Fibroblast of villous mesenchyme (primary cell): ENCODE results near the gene CLMN. TPM values are rescaled to one million over a fixed set of nuclear protein-coding genes. Genes with fewer than 3 reads are reported as not detected.

ENCODE experiments used
- DNase-seq: peaks from one replicate; pipeline ENCODE4 v3.0.0-alpha.2; 2010; ENCODE audit warnings: low read depth
- H3K4me3 ChIP-seq: 2 replicates; pipeline ENCODE4 v1.5.1; 2011; ENCODE audit warnings: low read depth, mild to moderate bottlenecking, low read length
- CTCF ChIP-seq: IDR thresholded peaks from 2 replicates; pipeline ENCODE4 v1.5.1; 2012; ENCODE audit warnings: low read depth, mild to moderate bottlenecking, low read length; ENCODE audit not compliant: insufficient read depth
- total RNA-seq: library from RNA; depleted of rRNA; stranded (reverse); fragments of >200 nt; gene quantifications from 2 replicates; pipeline ENCODE4 v1.2.3, GENCODE V29; 2012

CLMN gene, protein sequence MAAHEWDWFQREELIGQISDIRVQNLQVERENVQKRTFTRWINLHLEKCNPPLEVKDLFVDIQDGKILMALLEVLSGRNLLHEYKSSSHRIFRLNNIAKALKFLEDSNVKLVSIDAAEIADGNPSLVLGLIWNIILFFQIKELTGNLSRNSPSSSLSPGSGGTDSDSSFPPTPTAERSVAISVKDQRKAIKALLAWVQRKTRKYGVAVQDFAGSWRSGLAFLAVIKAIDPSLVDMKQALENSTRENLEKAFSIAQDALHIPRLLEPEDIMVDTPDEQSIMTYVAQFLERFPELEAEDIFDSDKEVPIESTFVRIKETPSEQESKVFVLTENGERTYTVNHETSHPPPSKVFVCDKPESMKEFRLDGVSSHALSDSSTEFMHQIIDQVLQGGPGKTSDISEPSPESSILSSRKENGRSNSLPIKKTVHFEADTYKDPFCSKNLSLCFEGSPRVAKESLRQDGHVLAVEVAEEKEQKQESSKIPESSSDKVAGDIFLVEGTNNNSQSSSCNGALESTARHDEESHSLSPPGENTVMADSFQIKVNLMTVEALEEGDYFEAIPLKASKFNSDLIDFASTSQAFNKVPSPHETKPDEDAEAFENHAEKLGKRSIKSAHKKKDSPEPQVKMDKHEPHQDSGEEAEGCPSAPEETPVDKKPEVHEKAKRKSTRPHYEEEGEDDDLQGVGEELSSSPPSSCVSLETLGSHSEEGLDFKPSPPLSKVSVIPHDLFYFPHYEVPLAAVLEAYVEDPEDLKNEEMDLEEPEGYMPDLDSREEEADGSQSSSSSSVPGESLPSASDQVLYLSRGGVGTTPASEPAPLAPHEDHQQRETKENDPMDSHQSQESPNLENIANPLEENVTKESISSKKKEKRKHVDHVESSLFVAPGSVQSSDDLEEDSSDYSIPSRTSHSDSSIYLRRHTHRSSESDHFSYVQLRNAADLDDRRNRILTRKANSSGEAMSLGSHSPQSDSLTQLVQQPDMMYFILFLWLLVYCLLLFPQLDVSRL
- under 0.01 and 0.43 TPM in 2 replicates for total RNA-seq

- no peak for TF ChIP-seq CTCF
- peak within 1 kb of the TSS; percentile 53 for H3K4me3 ChIP-seq
- DNase-seq = peak; percentile 13
Observed at GRCh38 chr14:95319312-95320077, at the start of gene CLMN. TSS of gene CLMN (minus strand) at chr14:95319908. CDS start at chr14:95319792, 116 bp downstream.

DNA sequence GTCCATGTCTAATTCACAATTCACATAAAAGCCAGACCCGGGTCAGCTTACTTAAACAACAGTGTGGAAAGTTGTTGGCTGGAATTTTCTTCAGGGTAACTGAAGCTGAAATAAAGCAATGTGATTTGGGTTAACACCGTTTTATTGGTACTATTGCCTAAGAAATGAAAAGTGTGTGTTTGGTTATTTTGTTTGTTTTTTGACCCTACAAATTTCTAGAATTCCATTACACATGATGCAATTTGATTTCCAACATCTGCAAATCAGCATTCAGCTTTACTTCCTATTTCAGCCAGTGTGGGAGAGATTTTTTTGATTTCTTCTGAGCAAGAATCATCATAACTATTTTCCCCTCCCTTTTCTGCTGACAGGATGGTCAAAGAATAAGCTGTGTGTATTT is 45.7 kb upstream of the CLMN start:
- DNase-seq = peak; percentile 74

GRCh38 chr14:95364481-95365209 is 44.9 kb upstream of the CLMN start:
- no peak for DNase-seq
- no peak overlapping the region for H3K4me3 ChIP-seq
- TF ChIP-seq CTCF = no peak

More for the DNA sequence above, 45.7 kb upstream of the CLMN start:
- no peak for TF ChIP-seq CTCF
- H3K4me3 ChIP-seq = no peak overlapping the region

- no peak for TF ChIP-seq CTCF
- no peak for DNase-seq
- H3K4me3 ChIP-seq = no peak overlapping the region
Observed at GRCh38 chr14:95363468-95363954, 43.8 kb upstream of the CLMN start.

DNA sequence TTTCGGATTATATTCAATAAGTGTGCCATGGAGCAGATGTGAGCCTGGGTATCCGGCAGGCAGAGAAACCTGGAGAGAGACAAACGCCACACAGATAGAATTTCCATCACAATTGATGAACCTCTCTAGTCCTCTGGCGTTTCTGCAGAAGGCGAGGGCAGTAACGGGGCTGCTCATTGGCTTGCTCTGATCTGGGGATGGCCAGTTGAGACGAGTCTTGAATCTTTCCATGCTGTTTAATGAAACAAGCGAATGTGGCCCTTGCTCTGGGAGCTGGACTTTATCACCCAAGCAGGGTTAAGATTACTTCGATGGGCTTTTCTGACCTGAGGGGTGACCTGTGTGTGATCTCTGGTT is 42.4 kb upstream of the CLMN start:
- no peak for TF ChIP-seq CTCF
- H3K4me3 ChIP-seq = no peak overlapping the region
- no peak for DNase-seq
